ENCODE results near the gene OSBPL10.

DNA sequence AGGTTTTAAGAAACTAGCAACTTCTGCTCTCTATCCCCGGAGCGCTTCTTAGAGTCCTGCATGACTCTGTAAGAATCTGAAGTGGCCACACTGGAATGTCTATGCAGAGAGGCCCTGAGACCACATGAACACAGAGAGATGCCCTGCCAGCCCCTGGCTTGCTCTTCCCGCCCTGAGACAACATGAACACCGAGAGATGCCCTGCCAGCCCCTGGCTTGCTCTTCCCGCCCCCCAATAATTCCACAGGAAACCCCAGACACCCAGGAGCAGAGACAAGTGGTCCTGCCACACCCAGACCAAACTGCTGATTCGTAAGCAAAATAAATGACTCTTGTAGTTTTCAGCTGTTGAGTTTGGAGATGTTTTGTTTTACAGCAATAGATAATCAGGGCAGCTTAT, 166.1 kb downstream of the OSBPL10 start:
- TF ChIP-seq, protein P1, sequence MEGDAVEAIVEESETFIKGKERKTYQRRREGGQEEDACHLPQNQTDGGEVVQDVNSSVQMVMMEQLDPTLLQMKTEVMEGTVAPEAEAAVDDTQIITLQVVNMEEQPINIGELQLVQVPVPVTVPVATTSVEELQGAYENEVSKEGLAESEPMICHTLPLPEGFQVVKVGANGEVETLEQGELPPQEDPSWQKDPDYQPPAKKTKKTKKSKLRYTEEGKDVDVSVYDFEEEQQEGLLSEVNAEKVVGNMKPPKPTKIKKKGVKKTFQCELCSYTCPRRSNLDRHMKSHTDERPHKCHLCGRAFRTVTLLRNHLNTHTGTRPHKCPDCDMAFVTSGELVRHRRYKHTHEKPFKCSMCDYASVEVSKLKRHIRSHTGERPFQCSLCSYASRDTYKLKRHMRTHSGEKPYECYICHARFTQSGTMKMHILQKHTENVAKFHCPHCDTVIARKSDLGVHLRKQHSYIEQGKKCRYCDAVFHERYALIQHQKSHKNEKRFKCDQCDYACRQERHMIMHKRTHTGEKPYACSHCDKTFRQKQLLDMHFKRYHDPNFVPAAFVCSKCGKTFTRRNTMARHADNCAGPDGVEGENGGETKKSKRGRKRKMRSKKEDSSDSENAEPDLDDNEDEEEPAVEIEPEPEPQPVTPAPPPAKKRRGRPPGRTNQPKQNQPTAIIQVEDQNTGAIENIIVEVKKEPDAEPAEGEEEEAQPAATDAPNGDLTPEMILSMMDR (IDR thresholded peaks at IDR 0.05): no peak
- no peak for TF ChIP-seq POLR2A (IDR thresholded peaks at IDR 0.05)
